Stimulated activated CD4-positive, alpha-beta T cell treated with anti-CD3 and anti-CD28 coated beads, Interleukin-15, amount 100 ng/mL, for 48 hours (primary cell): ENCODE results near the gene STPG1.

Source experiments
- DNase-seq, 2 donors: peaks; one replicate each; pipeline ENCODE4 v3.0.0-alpha.2; 2020; ENCODE audit warnings: low read depth in 2 of 2

Gene STPG1

DNA sequence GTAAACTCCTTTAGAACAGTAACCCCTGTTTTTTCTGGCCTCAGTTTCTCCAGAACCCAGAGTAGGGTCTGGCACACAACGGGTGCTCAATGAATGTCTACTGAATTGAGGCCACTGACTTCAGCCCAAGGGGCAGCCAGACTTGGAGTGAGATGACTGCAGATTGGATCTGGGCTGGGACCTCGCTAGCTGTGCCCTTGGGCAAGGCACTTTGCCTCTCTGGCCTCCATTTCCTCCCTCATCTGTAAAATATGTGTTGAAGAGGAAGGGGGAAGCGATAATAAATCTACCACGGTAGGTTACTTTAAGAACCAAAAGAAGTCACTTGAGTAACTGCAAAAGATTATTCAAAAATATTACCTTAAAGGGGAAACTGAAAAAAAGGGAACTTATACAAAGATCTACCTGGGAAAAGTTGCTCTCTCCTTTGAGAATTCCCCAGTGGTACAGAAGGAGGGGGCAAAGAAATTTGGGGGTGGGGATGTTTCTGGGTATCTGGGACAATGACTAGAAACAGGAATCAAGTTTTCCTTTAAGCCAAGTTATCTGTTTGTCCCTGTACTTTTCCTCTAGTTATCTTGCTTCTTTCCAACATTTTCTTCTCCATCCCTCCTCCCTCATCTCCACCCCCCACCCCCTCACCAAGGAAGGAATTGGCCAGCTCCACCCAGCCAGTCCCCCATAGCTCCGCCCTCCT lies 94.8 kb downstream of the STPG1 start:
- DNase-seq, result no peak

DNA sequence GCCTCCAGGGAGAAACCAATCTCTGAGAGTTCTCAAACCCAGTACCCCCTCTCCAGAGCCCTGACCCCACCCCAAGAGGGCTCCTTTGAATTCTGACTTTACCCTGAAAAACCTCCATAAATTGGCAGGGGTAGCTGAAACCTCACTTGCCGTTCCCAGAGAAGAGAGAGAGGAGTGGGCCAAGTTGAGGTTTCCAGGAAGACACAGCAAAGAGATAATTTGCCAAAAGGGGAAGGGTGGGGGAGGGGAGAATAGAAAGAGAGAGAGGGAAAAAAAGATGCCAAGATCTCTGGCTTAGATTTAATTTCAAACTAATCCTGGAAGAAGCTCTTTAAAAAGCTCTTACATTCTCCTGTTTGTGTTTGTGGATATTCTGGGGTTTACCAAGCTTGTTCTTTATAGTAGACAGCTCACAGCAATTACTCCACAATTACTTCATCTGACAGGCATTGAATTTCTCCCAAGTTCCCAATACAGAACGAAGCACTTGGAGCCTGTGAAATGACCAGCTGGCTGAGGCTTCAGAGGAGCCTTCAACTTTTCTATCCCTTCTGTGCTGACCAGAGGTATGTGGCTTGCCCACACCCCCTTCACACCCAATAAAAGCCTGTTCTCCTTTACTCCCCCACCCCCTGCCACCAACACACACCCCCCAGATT lies 95.5 kb downstream of the STPG1 start:
- no peak for DNase-seq

DNA sequence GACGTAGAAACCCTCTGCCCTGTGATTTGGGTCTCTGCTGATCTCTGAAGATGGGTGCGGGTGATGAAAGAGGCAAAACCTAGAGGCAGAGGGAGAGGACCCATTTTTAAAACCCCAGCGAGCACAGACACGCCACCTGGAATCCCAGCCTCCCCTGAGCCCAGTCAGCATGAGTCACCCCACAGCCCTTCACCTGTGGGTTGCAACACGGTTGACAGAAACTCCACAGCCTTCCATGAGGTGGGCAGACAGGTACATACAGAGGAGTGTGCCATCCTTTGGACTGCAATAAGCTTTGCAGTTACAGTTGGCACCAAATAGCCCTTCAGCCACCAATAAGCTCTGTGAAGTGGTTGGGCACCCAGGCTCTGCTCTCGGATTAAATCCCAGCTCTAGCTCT lies 96.5 kb downstream of the STPG1 start:
- DNase-seq, result no peak

DNA sequence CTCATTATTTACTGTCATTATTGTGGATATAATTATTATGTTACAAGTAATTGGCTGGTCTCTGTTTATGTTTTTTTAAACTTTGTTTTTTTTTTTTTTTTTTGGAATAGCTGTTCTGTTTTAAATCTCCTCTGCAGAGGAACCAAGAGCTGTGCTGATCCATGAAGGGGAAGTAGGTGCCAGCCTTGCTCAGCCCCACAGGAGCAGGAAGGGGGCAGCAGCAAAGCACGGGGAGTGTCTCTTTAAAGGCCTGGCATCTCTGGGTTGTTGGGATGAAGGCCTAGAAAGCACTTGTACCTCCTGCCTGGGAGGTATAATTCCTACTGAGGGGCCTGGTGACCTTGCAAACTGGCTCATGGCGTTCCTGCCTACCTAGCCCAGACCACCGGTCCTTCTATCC lies 96.9 kb downstream of the STPG1 start:
- no peak for DNase-seq

DNA sequence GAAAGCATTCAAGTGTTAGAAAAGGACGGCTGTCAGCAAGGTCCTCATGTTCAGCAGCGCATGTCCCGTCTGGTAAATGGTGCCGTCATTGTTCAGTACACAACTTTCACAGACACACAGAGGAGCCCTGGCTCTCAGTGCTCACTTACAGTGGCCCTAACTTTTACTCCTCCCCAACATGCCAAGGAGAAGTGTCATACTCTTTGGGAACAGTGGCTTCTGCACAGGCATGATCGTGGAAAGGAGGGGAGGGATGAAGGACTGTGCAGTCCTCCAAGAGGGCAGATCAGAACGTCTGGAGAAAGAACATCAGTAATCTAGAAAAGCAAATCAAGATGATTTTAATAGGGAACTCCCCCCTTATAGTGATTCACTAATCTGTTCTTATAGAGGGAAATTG lies 98.2 kb downstream of the STPG1 start:
- no peak for DNase-seq

DNA sequence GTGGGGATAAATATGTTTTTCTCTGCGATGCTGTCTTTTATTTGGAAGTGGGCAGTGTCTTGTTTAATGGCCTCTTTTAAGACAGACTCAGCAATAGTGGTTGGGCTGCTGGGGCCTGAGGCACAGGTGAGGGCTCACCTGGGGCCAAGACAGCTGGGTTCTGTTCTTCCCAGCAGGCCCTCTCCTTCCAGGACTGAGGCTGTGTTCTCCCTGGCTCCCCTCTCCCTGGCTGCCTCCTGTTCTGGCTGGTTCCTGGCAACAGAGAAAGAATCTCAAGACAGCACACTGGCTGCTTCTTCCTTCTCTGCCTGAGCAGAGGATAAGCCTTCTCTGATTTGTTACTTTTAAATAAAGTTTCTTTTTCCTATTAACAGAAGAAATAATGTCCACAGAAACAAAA lies 101.8 kb downstream of the STPG1 start:
- no peak for DNase-seq

DNA sequence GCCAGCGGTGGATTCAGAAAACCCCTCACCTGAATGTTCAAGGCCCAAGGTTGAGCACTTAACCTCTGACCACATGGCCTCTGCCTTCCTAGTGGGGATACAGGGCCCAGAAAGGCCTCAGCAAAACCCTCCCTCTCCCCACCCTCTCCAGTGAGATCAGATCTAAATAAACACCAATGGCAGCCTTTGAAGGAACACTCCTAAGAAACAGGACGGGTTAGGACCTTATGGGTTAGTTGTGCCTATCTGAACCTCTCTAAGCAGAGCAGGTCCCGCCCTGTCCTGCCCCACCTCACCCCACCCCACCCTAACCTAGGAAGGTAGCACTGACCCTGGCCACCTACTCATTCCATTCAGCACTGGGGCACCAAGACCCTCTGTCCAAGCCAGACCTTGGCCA lies 102.3 kb downstream of the STPG1 start:
- DNase-seq, result no peak

DNA sequence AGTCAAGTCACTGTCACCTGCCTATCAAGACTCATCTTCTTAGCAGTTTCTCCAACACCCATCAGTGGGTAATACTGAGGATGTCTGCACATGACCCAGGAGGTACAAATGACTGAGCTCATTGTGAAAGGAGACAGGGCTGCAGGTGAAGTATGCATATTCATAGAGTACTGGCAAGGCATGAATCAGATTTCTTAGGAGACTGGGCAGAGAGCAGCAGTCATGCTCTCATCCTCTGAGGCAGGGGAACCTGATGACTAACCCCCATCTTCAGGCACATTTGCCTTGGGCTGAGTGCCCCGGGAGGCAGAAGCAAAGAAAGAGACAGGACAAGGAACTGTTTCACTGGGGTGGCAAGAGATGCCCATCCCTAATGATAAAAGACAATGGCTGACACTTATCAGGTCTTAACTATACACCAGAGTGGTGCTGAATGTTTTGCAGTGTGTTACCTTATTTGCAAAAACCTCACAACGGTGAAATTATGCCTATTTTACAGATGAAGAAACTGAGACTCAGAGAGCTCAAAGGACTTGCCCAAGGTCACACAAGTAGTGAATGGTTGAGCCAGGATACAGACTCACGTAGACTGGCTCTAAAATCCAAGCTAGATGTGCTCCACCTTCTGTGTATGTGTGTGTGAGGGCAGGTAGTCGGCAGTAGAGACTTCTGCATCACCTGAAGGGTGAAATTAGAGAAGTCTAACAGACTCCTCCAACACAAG lies 103.7 kb downstream of the STPG1 start:
- peak; percentile 25 to 40 for DNase-seq

DNA sequence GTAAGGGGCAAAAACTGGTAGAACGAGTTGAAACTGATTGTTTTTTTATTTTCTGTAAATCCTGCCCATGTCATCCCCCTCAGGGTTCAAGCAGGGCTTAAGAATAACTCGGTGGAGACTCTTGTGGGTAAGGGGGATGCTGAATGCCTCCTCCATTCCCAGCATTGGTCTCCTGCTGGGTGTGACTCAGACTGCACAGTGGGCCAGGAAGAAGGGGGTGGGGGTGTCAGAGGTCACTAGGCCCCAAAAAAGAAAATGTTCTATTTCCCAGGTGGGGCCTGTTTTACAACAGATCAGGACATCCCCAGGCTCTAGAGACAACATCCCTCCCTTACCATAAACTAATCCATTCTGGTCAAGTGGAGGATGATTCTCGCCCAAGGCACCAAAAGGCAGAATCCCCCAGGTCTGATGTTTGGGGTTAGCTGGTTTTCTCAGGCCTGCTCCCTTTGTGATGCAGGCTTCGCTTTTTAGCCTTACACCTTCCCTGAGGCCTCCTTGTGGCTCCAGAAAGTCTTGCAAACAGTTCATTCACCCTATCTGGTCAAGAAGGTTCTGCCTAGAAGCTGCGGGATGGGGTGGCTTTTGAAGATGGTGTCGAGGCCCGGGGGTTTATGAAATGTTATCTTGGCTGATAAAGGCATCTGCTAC lies 105.1 kb downstream of the STPG1 start:
- DNase-seq, result no peak
